HepG2 (cell line): ENCODE measurements around the gene FAM180A. TPM values are rescaled to one million over a fixed set of nuclear protein-coding genes. Genes with fewer than 3 reads are reported as not detected.

ENCODE experiments used
- ATAC-seq: fragments of 200-7000 bp; cut with Tn5 transposase; 3 replicates; pipeline ENCODE4 v1.9.1; 2020; ENCODE audit warnings: mild to moderate bottlenecking, moderate library complexity
- BruUV-seq: library from RNA; stranded (reverse); fragments of 400-500 nt; replicated peaks from 2 replicates; lab custom pipeline; 2021; lab: Mats Ljungman, UMichigan
- CTCF ChIA-PET: fragments of 300-600 bp; formaldehyde crosslinking; extraction: SDS; loops from one replicate; lab custom pipeline; 2021; ENCODE audit warnings: low total read pairs, inconsistent platforms, low intra/inter-chr PET ratio; lab: Yijun Ruan, JAX
- POLR2A ChIA-PET: fragments of 350-600 bp; sonication (Branson Sonifier 250); formaldehyde crosslinking; loops from one replicate; lab custom pipeline; 2020; ENCODE audit warnings: antibody characterized with exemption, inconsistent platforms; lab: Yijun Ruan, JAX
- DNase-seq: peaks from one replicate; pipeline ENCODE4 v3.0.0-alpha.2; 2015; ENCODE audit warnings: low spot score
- FAIRE-seq: peaks from 3 replicates; lab custom pipeline; 2011; peaks lifted over from hg19 to GRCh38; lab: Jason Lieb, UNC
- H2AFZ ChIP-seq: one replicate; pipeline ENCODE4 v1.6.1; 2011; ENCODE audit warnings: low read length, inconsistent platforms
- H3K27ac ChIP-seq: fragments of 300-600 bp; 3 replicates; pipeline ENCODE4 v1.8.0; 2011; ENCODE audit warnings: mixed run types, mild to moderate bottlenecking, mixed read lengths, low read length, inconsistent platforms; ENCODE audit not compliant: insufficient read depth; ENCODE audit errors: extremely low read length
- H3K27me3 ChIP-seq, 2 experiments: fragments of 200-600 bp in 1 of 2; 2 replicates in 1 of 2; 3 replicates in 1 of 2; pipeline versions ENCODE4 v1.6.0 to v1.8.0; 2011; ENCODE audit warnings: low read length in 2 of 2, mild to moderate bottlenecking in 2 of 2, moderate library complexity in 2 of 2, inconsistent platforms in 1 of 2; ENCODE audit not compliant: insufficient read depth in 2 of 2, control insufficient read depth in 1 of 2
- H3K36me3 ChIP-seq, 2 experiments: fragments of 200-600 bp in 1 of 2; replicated peaks in 1 of 2; 2 replicates in 1 of 2; 3 replicates in 1 of 2; pipeline versions ENCODE4 v1.5.1 to v1.8.0; 2011; ENCODE audit warnings: low read length in 2 of 2, inconsistent platforms in 1 of 2; ENCODE audit not compliant: insufficient read depth in 2 of 2, control insufficient read depth in 1 of 2
- H3K4me1 ChIP-seq: 2 replicates; pipeline ENCODE4 v1.5.1; 2012; ENCODE audit warnings: low read length, inconsistent platforms; ENCODE audit not compliant: insufficient read depth
- H3K4me2 ChIP-seq: 2 replicates; pipeline ENCODE4 v1.6.0; 2011; ENCODE audit warnings: low read depth, low read length, inconsistent platforms
- H3K4me3 ChIP-seq, 3 experiments: fragments of 200-600 bp in 1 of 3; sonication (generic), shearing (Covaris generic) in 1 of 3; replicated peaks in 1 of 3; 2 replicates each; pipeline ENCODE4 v1.5.1; 2011 to 2016; ENCODE audit warnings: low read length in 3 of 3, inconsistent platforms in 2 of 3, low read depth in 2 of 3, mild to moderate bottlenecking in 2 of 3, control low read depth in 1 of 3, mixed read lengths in 1 of 3; ENCODE audit not compliant: insufficient read depth in 1 of 3
- H3K79me2 ChIP-seq: one replicate; pipeline ENCODE4 v1.6.1; 2011; ENCODE audit warnings: low read length, inconsistent platforms; ENCODE audit not compliant: insufficient read depth
- H3K9ac ChIP-seq: 2 replicates; pipeline ENCODE4 v1.6.0; 2011; ENCODE audit warnings: mild to moderate bottlenecking, low read depth, low read length, inconsistent platforms; ENCODE audit not compliant: insufficient read depth
- H3K9me3 ChIP-seq: 2 replicates; pipeline ENCODE4 v1.5.1; 2012; ENCODE audit warnings: mild to moderate bottlenecking, low read length
- H4K20me1 ChIP-seq: 2 replicates; pipeline ENCODE4 v1.6.0; 2011; ENCODE audit warnings: inconsistent platforms, mild to moderate bottlenecking, low read length, moderate library complexity; ENCODE audit not compliant: insufficient read depth
- ATF2 ChIP-seq: sonication (generic); formaldehyde crosslinking; IDR thresholded peaks from 2 replicates; pipeline ENCODE4 v1.4.0; 2020; ENCODE audit warnings: missing genetic modification reagents
- EHMT2 ChIP-seq: fragments of 200-600 bp; sonication (generic); IDR thresholded peaks from 2 replicates; pipeline ENCODE4 v1.7.0; 2017; ENCODE audit warnings: antibody characterized with exemption, low read depth, low read length, borderline replicate concordance
- ELF1 ChIP-seq: sonication (generic); formaldehyde crosslinking; IDR thresholded peaks from 2 replicates; pipeline ENCODE4 v1.4.0; 2020; ENCODE audit warnings: missing genetic modification reagents
- ETV5 ChIP-seq: IDR thresholded peaks from 2 replicates; pipeline ENCODE4 v1.6.1; 2018; ENCODE audit warnings: missing biosample characterization, missing genetic modification reagents, inconsistent platforms, borderline replicate concordance
- GABPA ChIP-seq, 2 experiments: IDR thresholded peaks; 2 replicates each; pipeline ENCODE4 v1.6.1; 2011 to 2016; ENCODE audit warnings: low read depth in 2 of 2, low read length in 1 of 2, missing biosample characterization in 1 of 2, missing genetic modification characterization in 1 of 2
- GABPB1 ChIP-seq: IDR thresholded peaks from 2 replicates; pipeline ENCODE4 v1.6.1; 2016; ENCODE audit warnings: mild to moderate bottlenecking, missing genetic modification reagents, moderate library complexity, missing compliant biosample characterization
- HIC2 ChIP-seq: sonication (generic); formaldehyde crosslinking; IDR thresholded peaks from 2 replicates; pipeline ENCODE4 v1.9.0; 2022; ENCODE audit warnings: low read depth, missing genetic modification reagents
- SP140L ChIP-seq: sonication (generic); formaldehyde crosslinking; IDR thresholded peaks from 2 replicates; pipeline ENCODE4 v1.4.0; 2020; ENCODE audit warnings: missing genetic modification reagents, borderline replicate concordance
- TAF15 ChIP-seq: fragments of 200-400 bp; formaldehyde crosslinking; IDR thresholded peaks from one replicate; pipeline ENCODE4 v1.6.1; 2018; ENCODE audit warnings: mild to moderate bottlenecking, low read depth, low read length; ENCODE audit not compliant: poor library complexity, severe bottlenecking
- TARDBP ChIP-seq: sonication (generic); formaldehyde crosslinking; IDR thresholded peaks from 2 replicates; pipeline ENCODE4 v1.8.0; 2022; ENCODE audit warnings: mild to moderate bottlenecking, missing genetic modification reagents
- ZNF20 ChIP-seq: sonication (generic); formaldehyde crosslinking; IDR thresholded peaks from 2 replicates; pipeline ENCODE4 v1.4.0; 2020; ENCODE audit warnings: mild to moderate bottlenecking, moderate library complexity, missing genetic modification reagents
- WGBS: methylation state at CpG from one replicate; pipeline ENCODE4 v1.1.6; 2017; ENCODE audit warnings: low lambda C conversion rate; 5-methylcytosine and 5-hydroxymethylcytosine counted together
- in situ Hi-C: cut with HindIII; loops from 2 replicates; pipeline ENCODE4 v1.10.0; 2017; ENCODE audit warnings: low pct_unique_long_range_greater_than_20kb; ENCODE audit not compliant: extremely low pct_ligation_motif_present
- intact Hi-C: fragments of 100-400 bp; cut with micrococcal nuclease; formaldehyde crosslinking; loops from one replicate; pipeline ENCODE4 v1.10.0; 2022; ENCODE audit not compliant: unreplicated experiment
- polyA plus RNA-seq, 8 experiments: library from polyadenylated mRNA; depleted of rRNA in 3 of 8; stranded (reverse) in 7 of 8; unstranded in 1 of 8; fragments of >200 nt; fragmentation: Illumina TruSeq in 4 of 8; extraction: Trizol in 4 of 8; gene quantifications; 2 replicates each; pipeline versions ENCODE4 v1.2.1 to v1.2.3, GENCODE V29; 2011 to 2016; ENCODE audit warnings: low read depth in 4 of 8, missing spikeins in 1 of 8, mixed read lengths in 1 of 8; ENCODE audit not compliant: insufficient read depth in 1 of 8
- total RNA-seq, 5 experiments: library from RNA; depleted of rRNA; stranded (reverse); fragments of >200 nt; fragmentation: Illumina TruSeq; extraction: Trizol; gene quantifications; 2 replicates each; pipeline ENCODE4 v1.2.3, GENCODE V29; 2016; ENCODE audit warnings: low read depth in 1 of 5

Gene FAM180A
- total and polyA plus RNA-seq, 2 of the 13 experiments (the other 11 are each of a cell fraction or from before 2014, with no cell fraction given): not detected

- no peak for TF ChIP-seq HIC2
- 0 out of 2 replicates have a peak, but pooled peaks have one; percentile 14 for TF ChIP-seq ELF1
- TF ChIP-seq ATF2 (CRISPR knock-in tag): no peak
- no peak for TF ChIP-seq TAF15
- no peak for TF ChIP-seq GABPA (IDR thresholded peaks at IDR 0.05; ENCODE audit: low read depth, low read length)
- peak; percentile 57 for TF ChIP-seq GABPA (CRISPR knock-in tag; IDR thresholded peaks at IDR 0.05; ENCODE audit: low read depth)
- TF ChIP-seq TARDBP: no peak
- no peak for TF ChIP-seq SP140L (CRISPR knock-in tag)
- no peak for TF ChIP-seq EHMT2
- TF ChIP-seq ZNF20 (CRISPR knock-in tag): no peak
- TF ChIP-seq GABPB1 (CRISPR knock-in tag): peak; percentile 34; the same call in 1 of the 2 replicates
- peak; percentile 11; the same call in 1 of the 2 replicates for TF ChIP-seq ETV5
- H3K27ac ChIP-seq: no peak overlapping the region
- no TSS peak for BruUV-seq
- 59% methylated on average over 5 of the region's 5 CpGs for WGBS
- H3K9me3 ChIP-seq: no peaks in the 10 kb centered on the region
- no peak for FAIRE-seq
- intact Hi-C loops: loop anchor here (1.0 kb wide), 1 partner anchor 45 kb away; the partner anchor contains the start of gene STMP1
- no peak overlapping the region for H3K4me3 ChIP-seq
- ChIA-PET POLR2A (no interaction called here), CTCF (no interaction called here)
- H3K4me1 ChIP-seq: peaks cover 29% of the 10 kb centered on the region
- H3K4me2 ChIP-seq: peak overlapping the region; percentile 25
- no peaks in the 10 kb centered on the region for H3K79me2 ChIP-seq
- DNase-seq: no peak
- H3K36me3 ChIP-seq: no peaks in the 10 kb centered on the region
- no peak overlapping the region for H2AFZ ChIP-seq
- in situ Hi-C loops: no loop called here
- no peak overlapping the region for H3K9ac ChIP-seq
- no peak; the same call in 2 of the 3 replicates for ATAC-seq
- peaks cover 0 to 6% of the 10 kb centered on the region in 2 experiments; a peak in 3 of 5 replicates for H3K27me3 ChIP-seq
- no peaks in the 10 kb centered on the region for H4K20me1 ChIP-seq
Measured at GRCh38 chr7:135707570-135707966, 41.0 kb downstream of the FAM180A start.
